A673 (cell line): ENCODE measurements around the gene ZDHHC20. TPM values are rescaled to one million over a fixed set of nuclear protein-coding genes. Genes with fewer than 3 reads are reported as not detected.

Experiments
- BruUV-seq: library from RNA; stranded (reverse); fragments of 400-500 nt; replicated peaks from 2 replicates; lab custom pipeline; 2021; lab: Mats Ljungman, UMichigan
- CTCF ChIA-PET: fragments of 300-600 bp; sonication (Branson Sonifier 250); formaldehyde crosslinking; loops from one replicate; lab custom pipeline; 2022; ENCODE audit warnings: antibody characterized with exemption; lab: Charles Lee
- POLR2A ChIA-PET: fragments of 300-600 bp; sonication (Branson Sonifier 250); formaldehyde crosslinking; loops from one replicate; lab custom pipeline; 2022; ENCODE audit warnings: antibody characterized with exemption; ENCODE audit not compliant: low non-redundant PET; lab: Charles Lee
- DNase-seq: peaks from one replicate; pipeline ENCODE4 v3.0.0-alpha.2; 2015; ENCODE audit warnings: low spot score
- H3K27ac ChIP-seq: fragments of 200-600 bp; sonication (generic); 2 replicates; pipeline ENCODE4 v1.5.1; 2016; ENCODE audit warnings: mixed run types, low read depth, mild to moderate bottlenecking, mixed read lengths, antibody characterized with exemption, low read length; ENCODE audit not compliant: poor library complexity, severe bottlenecking
- H3K27me3 ChIP-seq: fragments of 200-600 bp; sonication (generic); replicated peaks from 2 replicates; pipeline ENCODE4 v1.6.1; 2017; ENCODE audit warnings: mixed run types, low read depth, mild to moderate bottlenecking, mixed read lengths, antibody characterized with exemption, low read length; ENCODE audit not compliant: insufficient read depth, poor library complexity
- H3K36me3 ChIP-seq: fragments of 200-600 bp; sonication (generic); 2 replicates; pipeline ENCODE4 v1.6.1; 2016; ENCODE audit warnings: mixed run types, mild to moderate bottlenecking, mixed read lengths, antibody characterized with exemption, low read length; ENCODE audit not compliant: insufficient read depth, poor library complexity, severe bottlenecking
- H3K4me1 ChIP-seq: fragments of 200-600 bp; sonication (generic); 2 replicates; pipeline ENCODE4 v1.6.1; 2017; ENCODE audit warnings: mixed run types, mild to moderate bottlenecking, mixed read lengths, antibody characterized with exemption, low read length; ENCODE audit not compliant: insufficient read depth, poor library complexity, severe bottlenecking
- H3K4me3 ChIP-seq: fragments of 200-600 bp; sonication (generic); 2 replicates; pipeline ENCODE4 v1.5.1; 2016; ENCODE audit warnings: low read depth, mixed run types, mild to moderate bottlenecking, mixed read lengths, low read length; ENCODE audit not compliant: poor library complexity, severe bottlenecking
- H3K9me3 ChIP-seq: fragments of 200-600 bp; sonication (generic); 2 replicates; pipeline ENCODE4 v1.6.1; 2016; ENCODE audit warnings: mixed run types, low read depth, mild to moderate bottlenecking, mixed read lengths, antibody characterized with exemption, low read length; ENCODE audit not compliant: poor library complexity, severe bottlenecking
- CTCF ChIP-seq: fragments of 300-800, 200-600 bp; sonication (generic); conservative IDR thresholded peaks from 2 replicates; pipeline ENCODE4 v1.5.1; 2017; ENCODE audit warnings: low read depth, mild to moderate bottlenecking, antibody characterized with exemption, low read length, moderate library complexity, mixed read lengths
- EZH2 ChIP-seq: fragments of 200-600 bp; sonication (generic); IDR thresholded peaks from 2 replicates; pipeline ENCODE4 v1.6.1; 2017; ENCODE audit warnings: borderline replicate concordance, low read depth, mild to moderate bottlenecking, mixed read lengths, antibody characterized with exemption, low read length; ENCODE audit not compliant: poor library complexity, severe bottlenecking
- intact Hi-C: fragments of 100-400 bp; cut with micrococcal nuclease; formaldehyde crosslinking; loops from one replicate; pipeline ENCODE4 v1.10.0; 2022; ENCODE audit not compliant: unreplicated experiment
- total RNA-seq: library from RNA; stranded (reverse); gene quantifications from 2 replicates; pipeline ENCODE4 v1.2.3, GENCODE V29; 2021

Gene ZDHHC20
- total RNA-seq, 1 experiment from 2014 or later = 98.9 TPM

GRCh38 chr13:21338156-21338555, 120.9 kb downstream of the ZDHHC20 start:
- intact Hi-C loops = no loop called here
- no peak for DNase-seq
- Histone ChIP-seq H3K36me3 (no peaks in the 10 kb centered on the region), H3K27me3 (no peaks in the 10 kb centered on the region), H3K9me3 (no peaks in the 10 kb centered on the region), H3K27ac (no peak overlapping the region), H3K4me3 (no peak overlapping the region), H3K4me1 (no peaks in the 10 kb centered on the region)
- no peak for TF ChIP-seq EZH2
- no peak for TF ChIP-seq CTCF
- BruUV-seq = no TSS peak
- CTCF ChIA-PET = no interaction called here
- POLR2A ChIA-PET = no interaction called here

GRCh38 chr13:21336609-21337349, 122.3 kb downstream of the ZDHHC20 start:
- H3K27me3 ChIP-seq = no peaks in the 10 kb centered on the region
- TF ChIP-seq CTCF = no peak
- no peak for TF ChIP-seq EZH2
- no peaks in the 10 kb centered on the region for H3K36me3 ChIP-seq
- H3K4me3 ChIP-seq = no peak overlapping the region
- POLR2A ChIA-PET = no interaction called here
- BruUV-seq = no TSS peak
- intact Hi-C loops = no loop called here
- no peak overlapping the region for H3K27ac ChIP-seq
- DNase-seq = no peak
- CTCF ChIA-PET = no interaction called here
- H3K9me3 ChIP-seq = no peaks in the 10 kb centered on the region
- no peaks in the 10 kb centered on the region for H3K4me1 ChIP-seq

- no peaks in the 10 kb centered on the region for H3K4me1 ChIP-seq
- no peaks in the 10 kb centered on the region for H3K9me3 ChIP-seq
- no peaks in the 10 kb centered on the region for H3K27me3 ChIP-seq
- ChIA-PET CTCF (no interaction called here), POLR2A (no interaction called here)
- no peak for TF ChIP-seq CTCF
- no peak for TF ChIP-seq EZH2
- H3K27ac ChIP-seq = no peak overlapping the region
- H3K36me3 ChIP-seq = no peaks in the 10 kb centered on the region
- no peak for DNase-seq
- BruUV-seq = no TSS peak
- intact Hi-C loops = no loop called here
- H3K4me3 ChIP-seq = no peak overlapping the region
Observed at GRCh38 chr13:21333186-21333585, 125.9 kb downstream of the ZDHHC20 start.
